Erythroblast (primary cell): ENCODE measurements around the gene ZCCHC24.
"Not testable (repeated sequence)": the region's sequence is repeated elsewhere in the genome, so short reads cannot be mapped to it uniquely, and the experiment has no call there.

Experiments
- DNase-seq, 2 experiments: peaks; one replicate each; lab custom pipeline; 2025; lab: John Stamatoyannopoulos, UW
- GATA1 ChIP-seq: IDR thresholded peaks from 2 replicates; pipeline ENCODE4 v1.6.1; 2011; ENCODE audit warnings: low read depth, mild to moderate bottlenecking, control low read depth, low read length, moderate library complexity
- POLR2A ChIP-seq: IDR thresholded peaks from 2 replicates; pipeline ENCODE4 v1.6.1; 2011; ENCODE audit warnings: mild to moderate bottlenecking, low read length

ZCCHC24 gene

DNA sequence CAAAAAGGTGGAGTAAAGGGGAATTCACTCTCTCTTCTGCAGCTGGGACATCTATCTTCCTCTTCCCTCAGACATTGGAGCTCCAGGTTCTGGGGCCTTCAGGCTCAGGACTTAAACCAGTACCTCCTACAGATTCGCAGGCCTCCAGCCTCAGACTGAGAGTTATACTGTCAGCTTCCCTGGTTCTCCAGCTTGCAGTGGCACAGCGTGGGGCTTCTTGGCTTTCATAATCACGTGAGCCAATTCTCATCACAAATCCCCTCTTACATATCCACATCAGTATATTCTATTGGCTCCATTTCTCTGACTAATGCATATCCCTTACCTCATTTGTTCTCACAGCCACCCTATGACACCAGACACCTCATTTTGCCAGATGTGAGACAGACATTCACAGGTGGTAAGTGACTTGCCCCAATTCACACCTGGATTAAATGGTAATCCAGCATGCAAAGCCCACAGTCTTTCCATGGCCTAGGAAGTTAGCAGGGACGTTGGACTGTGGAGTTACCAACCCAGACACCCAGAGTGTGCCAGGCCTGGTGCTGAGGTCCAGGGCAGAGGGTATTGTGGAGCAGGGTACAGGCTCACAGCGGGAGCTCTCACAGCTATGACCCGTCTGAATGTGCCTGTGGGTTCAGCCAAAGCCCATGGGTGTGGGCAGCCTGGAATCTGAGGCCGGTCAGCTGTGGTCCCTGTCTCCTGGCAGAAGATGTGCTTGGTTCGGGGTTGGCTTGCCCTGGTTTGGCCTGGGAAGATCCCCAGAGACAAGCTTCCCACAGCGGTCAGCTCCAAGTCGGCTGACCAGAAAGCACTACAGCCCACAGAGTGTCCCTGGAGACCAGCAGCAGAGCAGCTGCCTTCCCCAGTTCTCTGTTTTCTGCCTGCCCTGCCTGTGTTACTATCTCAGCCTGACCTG lies 18.4 kb upstream of the ZCCHC24 start:
- no peak for DNase-seq

DNA sequence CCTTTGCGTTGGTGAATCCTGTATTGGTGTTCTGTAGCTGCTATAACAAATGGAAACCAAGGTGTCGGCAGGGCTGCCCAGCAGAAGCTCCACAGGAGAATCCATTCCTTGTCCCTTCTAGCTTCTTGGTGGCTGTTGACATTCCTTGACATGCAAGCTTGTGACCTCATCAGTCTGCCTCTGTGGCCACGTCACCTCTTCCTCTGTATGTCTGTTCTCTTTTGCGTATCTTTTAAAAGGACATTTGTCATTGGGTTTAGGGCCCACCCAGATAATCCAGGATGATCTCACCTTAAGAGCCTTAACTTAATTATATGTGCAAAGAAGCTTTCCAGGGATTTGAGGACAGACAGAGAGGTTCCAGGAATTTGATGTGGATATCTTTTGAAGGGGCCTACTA lies 15.3 kb upstream of the ZCCHC24 start:
- no peak for DNase-seq
- TF ChIP-seq GATA1 (no peak), POLR2A (no peak)

More for the DNA sequence above, 18.4 kb upstream of the ZCCHC24 start:
- TF ChIP-seq POLR2A (no peak), GATA1 (no peak)

GRCh38 chr10:79459243-79459642 lies 13.8 kb upstream of the ZCCHC24 start:
- TF ChIP-seq GATA1 (no peak), POLR2A (no peak)
- no peak for DNase-seq

GRCh38 chr10:79458483-79458882 lies 13.1 kb upstream of the ZCCHC24 start:
- no peak for TF ChIP-seq POLR2A
- TF ChIP-seq GATA1: no peak

DNA sequence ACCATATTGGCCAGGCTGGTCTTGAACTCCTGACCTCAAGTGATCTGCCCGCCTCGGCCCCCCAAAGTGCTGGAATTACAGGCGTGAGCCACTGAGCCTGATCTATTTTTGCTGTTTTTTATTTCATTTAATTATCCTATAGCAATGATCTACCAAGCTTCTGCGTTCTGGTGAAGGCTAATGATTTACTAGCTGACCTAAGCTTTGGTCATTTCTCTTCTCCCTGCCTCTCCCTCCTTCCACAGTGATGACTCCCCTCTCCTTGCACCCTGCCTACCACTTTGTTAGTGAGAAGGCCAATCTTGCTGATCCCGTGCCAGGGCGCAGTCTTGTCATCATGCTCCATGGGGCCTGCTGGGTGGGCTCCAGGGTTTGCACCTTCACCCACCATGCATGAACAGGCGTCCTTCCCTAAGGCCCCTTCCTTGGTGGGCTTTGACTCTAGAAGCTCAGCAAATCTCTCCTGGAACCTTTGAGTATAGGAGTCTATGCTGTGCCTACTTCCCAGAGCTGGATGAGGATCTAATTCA lies 11.9 kb upstream of the ZCCHC24 start:
- DNase-seq: no peak
- TF ChIP-seq GATA1 (no peak), POLR2A (no peak)

More at GRCh38 chr10:79458483-79458882, 13.1 kb upstream of the ZCCHC24 start:
- DNase-seq: no peak

- no peak for DNase-seq
- TF ChIP-seq GATA1: no peak
- TF ChIP-seq POLR2A: no peak
Measured at GRCh38 chr10:79454259-79454658, 8.8 kb upstream of the ZCCHC24 start.

GRCh38 chr10:79453392-79453791 lies 8.0 kb upstream of the ZCCHC24 start:
- no peak for DNase-seq
- no peak for TF ChIP-seq GATA1
- no peak for TF ChIP-seq POLR2A

GRCh38 chr10:79452174-79452611 lies 6.8 kb upstream of the ZCCHC24 start:
- TF ChIP-seq POLR2A: no peak
- DNase-seq: no peak

DNA sequence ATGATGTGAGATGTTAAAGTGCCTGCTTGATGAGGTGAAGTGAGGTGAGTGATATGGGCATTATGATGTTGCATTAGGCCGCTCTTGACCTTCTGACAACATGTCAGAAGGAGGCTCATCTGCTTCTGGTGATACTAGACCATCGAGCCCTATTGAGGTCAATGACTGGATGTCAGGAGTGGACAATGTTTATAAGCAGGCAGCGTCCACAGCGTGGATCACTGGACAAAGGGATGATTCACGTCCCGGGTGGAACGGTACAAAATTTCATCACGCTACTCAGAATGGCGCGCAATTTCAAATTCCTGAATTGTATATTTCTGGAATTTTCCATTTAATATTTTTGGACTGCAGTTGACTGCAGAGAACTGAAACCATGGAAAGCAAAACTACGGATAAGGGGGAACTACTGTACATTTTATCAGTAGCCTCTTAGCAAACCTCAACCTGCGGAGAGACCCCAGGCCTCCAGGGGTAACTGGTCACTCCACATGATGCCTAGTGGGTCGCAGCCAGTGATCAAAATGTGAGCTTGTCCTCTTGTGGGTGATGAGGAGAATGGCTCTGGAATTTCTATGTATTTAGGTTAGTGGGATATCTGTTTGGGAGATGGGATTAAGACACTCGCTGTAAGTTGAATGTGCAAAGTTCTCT lies 5.7 kb upstream of the ZCCHC24 start:
- TF ChIP-seq GATA1 (no peak), POLR2A (no peak)
- no peak for DNase-seq

DNA sequence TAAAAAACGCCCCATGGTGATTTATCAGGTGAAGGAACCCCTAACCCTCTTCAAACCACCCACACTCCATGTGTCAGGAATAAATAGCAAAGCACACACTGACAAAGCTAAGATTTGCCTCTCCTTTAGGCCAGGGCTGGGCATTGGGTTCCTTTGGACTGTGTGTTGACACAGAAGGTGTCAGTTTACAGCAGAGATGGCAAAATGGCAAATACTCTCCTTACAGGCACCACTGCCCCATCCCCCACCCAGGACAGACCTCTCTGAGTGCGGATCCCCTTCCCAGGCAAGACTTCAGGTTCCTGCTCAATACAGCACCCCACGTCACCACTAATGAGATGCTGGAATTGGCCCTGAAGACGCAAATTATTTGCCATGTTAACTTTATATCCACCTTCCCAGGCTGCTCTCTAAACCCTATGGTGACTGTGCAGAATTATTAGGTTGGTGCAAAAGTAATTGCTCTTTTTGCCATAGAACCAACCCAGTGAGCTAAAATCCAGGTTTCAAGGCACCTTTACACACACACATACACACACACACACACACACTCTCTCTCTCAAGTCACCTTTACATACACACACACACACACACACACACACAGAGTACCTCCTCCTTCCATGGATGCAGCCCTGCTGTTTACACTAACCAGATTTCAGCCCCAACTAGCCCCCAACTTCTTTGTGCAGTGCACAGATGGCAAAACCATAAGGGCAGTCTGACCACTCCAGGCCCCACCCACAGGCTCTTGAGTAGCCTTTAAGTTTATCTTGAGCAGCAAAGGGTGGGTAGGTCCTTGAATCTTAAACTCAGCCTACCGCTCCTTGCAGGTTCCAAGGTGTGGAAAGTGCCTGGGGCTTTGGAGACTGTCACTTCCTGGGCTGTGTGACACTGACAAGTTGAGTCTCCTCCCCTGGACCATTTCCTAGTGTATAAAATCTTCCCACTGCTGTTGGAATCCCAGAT lies 4.0 kb upstream of the ZCCHC24 start:
- no peak for TF ChIP-seq GATA1
- no peak for TF ChIP-seq POLR2A
- peak in 1 of 2 experiments; percentile 27 for DNase-seq

DNA sequence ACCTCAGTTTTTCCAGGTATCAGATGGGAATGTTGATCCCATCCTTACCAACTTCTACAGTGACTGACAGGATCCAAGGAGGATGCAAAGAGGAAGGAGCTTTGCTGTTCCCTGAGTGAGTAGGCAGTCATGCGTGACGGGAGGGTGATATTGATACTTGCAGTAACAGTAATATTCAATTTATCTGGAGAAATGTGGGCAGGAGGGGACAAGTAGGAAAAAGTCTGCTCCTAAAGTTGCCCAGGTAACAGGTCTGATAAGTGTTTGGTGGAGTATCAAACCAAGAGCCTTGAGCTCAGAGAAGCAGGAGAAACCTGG lies 3.3 kb upstream of the ZCCHC24 start:
- TF ChIP-seq GATA1 (no peak), POLR2A (no peak)
- DNase-seq: no peak

GRCh38 chr10:79447911-79448731 lies 2.7 kb upstream of the ZCCHC24 start:
- TF ChIP-seq GATA1 (no peak), POLR2A (no peak)
- no peak for DNase-seq

GRCh38 chr10:79447249-79447648 lies 1.8 kb upstream of the ZCCHC24 start:
- not testable (repeated sequence) for DNase-seq

- peak in 1 of 2 experiments; percentile 53 for DNase-seq
- no peak for TF ChIP-seq POLR2A
- no peak for TF ChIP-seq GATA1
Measured at GRCh38 chr10:79446758-79447084, 1.3 kb upstream of the ZCCHC24 start.
